ENCODE measurements around the gene SPATA2L. TPM values are rescaled to one million over a fixed set of nuclear protein-coding genes. Genes with fewer than 3 reads are reported as not detected.
"Not testable (repeated sequence)": the region's sequence is repeated elsewhere in the genome, so short reads cannot be mapped to it uniquely, and the experiment has no call there.

SPATA2L gene
- total RNA-seq, 1 donor from 2014 or later = 18.6 TPM

DNA sequence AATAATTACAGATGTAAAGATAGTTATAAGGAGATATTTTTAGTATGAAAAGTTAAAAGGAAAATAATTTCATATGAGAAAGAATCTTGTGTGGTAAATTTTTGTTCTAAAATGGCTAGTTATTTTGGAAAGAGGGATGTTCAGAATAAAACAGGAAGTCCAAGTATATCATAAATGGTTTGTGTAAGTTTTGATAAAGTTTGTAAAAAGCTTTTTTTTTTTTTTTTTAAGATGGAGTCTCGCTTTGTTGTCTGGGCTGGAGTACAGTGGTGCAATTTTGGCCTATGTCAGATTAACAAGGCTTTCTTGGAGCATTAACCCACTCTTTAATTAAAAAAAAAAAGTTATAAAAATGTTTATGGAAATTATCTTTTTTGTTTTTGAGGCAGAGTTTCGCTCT is 23.2 kb downstream of the SPATA2L start:
- H3K9me3 Mint-ChIP-seq (ENCODE audit: unreplicated experiment) = peaks cover 4% of the 10 kb centered on the region
- TF ChIP-seq, protein P1, sequence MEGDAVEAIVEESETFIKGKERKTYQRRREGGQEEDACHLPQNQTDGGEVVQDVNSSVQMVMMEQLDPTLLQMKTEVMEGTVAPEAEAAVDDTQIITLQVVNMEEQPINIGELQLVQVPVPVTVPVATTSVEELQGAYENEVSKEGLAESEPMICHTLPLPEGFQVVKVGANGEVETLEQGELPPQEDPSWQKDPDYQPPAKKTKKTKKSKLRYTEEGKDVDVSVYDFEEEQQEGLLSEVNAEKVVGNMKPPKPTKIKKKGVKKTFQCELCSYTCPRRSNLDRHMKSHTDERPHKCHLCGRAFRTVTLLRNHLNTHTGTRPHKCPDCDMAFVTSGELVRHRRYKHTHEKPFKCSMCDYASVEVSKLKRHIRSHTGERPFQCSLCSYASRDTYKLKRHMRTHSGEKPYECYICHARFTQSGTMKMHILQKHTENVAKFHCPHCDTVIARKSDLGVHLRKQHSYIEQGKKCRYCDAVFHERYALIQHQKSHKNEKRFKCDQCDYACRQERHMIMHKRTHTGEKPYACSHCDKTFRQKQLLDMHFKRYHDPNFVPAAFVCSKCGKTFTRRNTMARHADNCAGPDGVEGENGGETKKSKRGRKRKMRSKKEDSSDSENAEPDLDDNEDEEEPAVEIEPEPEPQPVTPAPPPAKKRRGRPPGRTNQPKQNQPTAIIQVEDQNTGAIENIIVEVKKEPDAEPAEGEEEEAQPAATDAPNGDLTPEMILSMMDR (IDR thresholded peaks at IDR 0.05; ENCODE audit: partially characterized antibody, unreplicated experiment) = no peak
- no peaks in the 10 kb centered on the region for H3K4me1 Mint-ChIP-seq (ENCODE audit: low read depth, unreplicated experiment)
- peaks cover 10% of the 10 kb centered on the region for H3K36me3 Mint-ChIP-seq (ENCODE audit: unreplicated experiment)
- DNase-seq = no peak
- no peak overlapping the region for H3K4me3 Mint-ChIP-seq (ENCODE audit: unreplicated experiment)
- no peak overlapping the region for H3K27ac Mint-ChIP-seq (ENCODE audit: unreplicated experiment)
- H3K27me3 Mint-ChIP-seq (ENCODE audit: unreplicated experiment) = no peaks in the 10 kb centered on the region

DNA sequence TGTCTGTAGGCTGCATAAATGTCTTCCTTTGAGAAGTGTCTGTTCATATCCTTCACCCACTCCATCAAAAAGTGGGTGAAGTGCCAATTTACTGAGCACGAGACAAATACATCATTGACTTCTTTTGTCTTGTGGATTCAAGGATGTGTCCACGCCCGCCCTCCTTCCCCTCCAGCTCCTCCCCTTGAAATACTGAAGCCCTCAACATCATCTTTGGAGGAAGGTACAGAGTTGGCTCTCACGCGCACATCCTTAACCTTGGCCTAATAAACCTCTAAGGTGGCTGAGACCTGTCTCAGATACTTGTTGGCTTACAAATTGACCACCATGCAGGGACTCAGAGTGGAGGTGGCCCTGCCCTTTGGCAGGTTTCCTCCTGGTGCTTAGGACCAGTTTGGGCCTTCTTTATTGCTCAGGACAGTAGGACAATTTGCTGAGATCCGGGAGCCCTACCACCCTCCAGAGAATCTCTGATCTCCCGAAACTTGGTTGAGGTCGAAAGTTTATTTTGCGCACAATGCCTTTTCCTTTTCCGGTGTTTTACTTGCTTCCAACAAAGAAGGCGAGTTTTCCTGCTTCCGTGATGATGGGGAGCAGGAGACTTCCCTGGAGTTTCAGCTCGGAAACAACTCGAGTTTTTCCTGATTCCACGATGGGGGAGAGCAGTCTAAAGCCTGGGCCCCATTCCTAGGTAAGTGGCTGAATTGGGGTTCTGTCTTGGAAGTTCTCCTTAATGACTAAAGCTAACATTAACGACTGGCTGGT is 29.1 kb downstream of the SPATA2L start:
- Mint-ChIP-seq H3K36me3 (ENCODE audit: unreplicated experiment) (peaks cover 14% of the 10 kb centered on the region), H3K27me3 (ENCODE audit: unreplicated experiment) (no peaks in the 10 kb centered on the region), H3K4me3 (ENCODE audit: unreplicated experiment) (no peak overlapping the region), H3K9me3 (ENCODE audit: unreplicated experiment) (peaks cover 4% of the 10 kb centered on the region), H3K4me1 (ENCODE audit: low read depth, unreplicated experiment) (no peaks in the 10 kb centered on the region), H3K27ac (ENCODE audit: unreplicated experiment) (no peak overlapping the region)
- TF ChIP-seq, protein P1 (IDR thresholded peaks at IDR 0.05; ENCODE audit: partially characterized antibody, unreplicated experiment) = no peak
- no peak for DNase-seq

DNA sequence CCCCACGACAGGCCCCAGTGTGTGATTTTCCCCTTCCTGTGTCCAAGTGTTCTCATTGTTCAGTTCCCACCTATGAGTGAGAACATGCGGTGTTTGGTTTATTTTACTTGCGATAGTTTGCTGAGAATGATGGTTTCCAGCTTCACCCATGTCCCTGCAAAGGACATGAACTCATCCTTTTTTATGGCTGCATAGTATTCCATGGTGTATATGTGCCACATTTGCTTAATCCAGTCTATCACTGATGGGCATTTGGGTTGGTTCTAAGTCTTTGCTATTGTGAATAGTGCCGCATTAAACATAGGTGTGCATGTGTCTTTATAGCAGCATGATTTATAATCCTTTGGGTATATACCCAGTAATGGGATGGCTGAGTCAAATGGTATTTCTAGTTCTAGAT is 29.9 kb downstream of the SPATA2L start:
- DNase-seq; H3K4me1 Mint-ChIP-seq (ENCODE audit: low read depth, unreplicated experiment); H3K27me3 Mint-ChIP-seq (ENCODE audit: unreplicated experiment); H3K27ac Mint-ChIP-seq (ENCODE audit: unreplicated experiment); H3K4me3 Mint-ChIP-seq (ENCODE audit: unreplicated experiment); H3K9me3 Mint-ChIP-seq (ENCODE audit: unreplicated experiment): not testable (repeated sequence)
- peaks cover 16% of the 10 kb centered on the region for H3K36me3 Mint-ChIP-seq (ENCODE audit: unreplicated experiment)

DNA sequence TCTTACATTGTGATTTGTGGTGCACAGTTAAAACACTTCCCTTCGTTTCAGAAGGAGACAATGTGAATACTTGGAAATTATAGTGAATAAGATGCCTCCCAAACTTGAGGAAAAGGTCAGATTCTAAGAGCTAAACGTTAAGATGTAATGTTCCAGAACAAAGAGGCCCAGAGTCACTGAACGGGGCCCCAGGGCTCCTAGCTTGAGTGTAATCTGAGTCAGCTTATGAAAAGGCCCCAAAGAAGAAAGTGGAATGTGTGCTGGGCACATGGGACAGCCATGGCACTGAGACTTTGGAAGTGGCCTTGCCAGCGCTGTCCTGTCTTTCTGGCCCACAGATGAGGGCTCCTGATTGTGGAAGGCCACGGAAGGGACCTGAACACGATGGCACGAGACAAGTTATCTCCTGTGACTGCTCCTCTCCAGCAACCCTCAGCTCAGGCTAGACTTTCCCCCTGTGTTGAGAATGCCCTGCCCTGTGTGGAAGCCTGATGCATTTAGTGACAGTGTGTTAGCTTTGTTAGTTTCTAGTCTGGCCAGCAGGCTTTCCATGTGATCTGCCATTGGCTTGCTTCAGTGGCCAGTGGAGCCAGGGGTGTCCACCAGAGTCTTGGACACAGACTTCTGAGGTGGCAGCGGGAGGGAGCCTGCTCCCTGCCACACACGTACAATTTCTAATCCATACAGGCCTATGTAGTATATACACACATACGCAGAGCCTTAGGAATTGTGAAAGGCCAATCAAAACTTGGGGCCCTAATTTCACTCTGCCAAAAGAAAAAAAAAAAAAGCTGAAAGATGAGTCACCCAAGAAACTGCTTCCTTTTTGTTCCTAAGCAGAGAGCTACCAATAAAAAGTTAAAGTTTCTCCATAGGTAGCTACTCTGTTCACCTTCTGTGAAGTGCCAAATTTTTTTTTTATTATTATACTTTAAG is 30.7 kb downstream of the SPATA2L start:
- no peak for DNase-seq
- Mint-ChIP-seq H3K36me3 (ENCODE audit: unreplicated experiment) (peaks cover 20% of the 10 kb centered on the region), H3K27ac (ENCODE audit: unreplicated experiment) (no peak overlapping the region), H3K9me3 (ENCODE audit: unreplicated experiment) (peaks cover 7% of the 10 kb centered on the region), H3K4me1 (ENCODE audit: low read depth, unreplicated experiment) (no peaks in the 10 kb centered on the region), H3K27me3 (ENCODE audit: unreplicated experiment) (no peaks in the 10 kb centered on the region), H3K4me3 (ENCODE audit: unreplicated experiment) (no peak overlapping the region)
- TF ChIP-seq, protein P1 (IDR thresholded peaks at IDR 0.05; ENCODE audit: partially characterized antibody, unreplicated experiment) = no peak

DNA sequence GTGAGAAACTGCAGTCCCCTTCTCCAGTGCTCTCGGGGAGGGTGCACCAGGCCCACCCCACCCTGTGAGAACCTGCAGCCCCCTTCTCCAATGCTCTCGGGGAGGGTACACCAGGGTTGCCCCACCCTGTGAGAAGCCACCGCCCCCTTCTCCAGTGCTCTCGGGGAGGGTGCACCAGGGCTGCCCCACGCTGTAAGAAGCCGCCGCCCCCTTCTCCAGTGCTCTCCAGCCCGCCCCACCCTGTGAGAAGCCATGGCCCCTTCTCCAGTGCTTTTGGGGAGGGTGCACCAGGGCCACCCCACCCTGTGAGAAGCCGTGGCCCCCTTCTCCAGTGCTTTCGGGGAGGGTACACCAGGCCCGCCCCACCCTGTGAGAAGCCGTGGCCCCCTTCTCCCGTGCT is 31.8 kb downstream of the SPATA2L start:
- Mint-ChIP-seq H3K36me3 (ENCODE audit: unreplicated experiment) (peaks cover 17% of the 10 kb centered on the region), H3K27ac (ENCODE audit: unreplicated experiment) (no peak overlapping the region), H3K4me3 (ENCODE audit: unreplicated experiment) (no peak overlapping the region), H3K9me3 (ENCODE audit: unreplicated experiment) (peaks cover 7% of the 10 kb centered on the region), H3K27me3 (ENCODE audit: unreplicated experiment) (no peaks in the 10 kb centered on the region), H3K4me1 (ENCODE audit: low read depth, unreplicated experiment) (no peaks in the 10 kb centered on the region)
- TF ChIP-seq, protein P1 (IDR thresholded peaks at IDR 0.05; ENCODE audit: partially characterized antibody, unreplicated experiment) = no peak
- DNase-seq = no peak

Measured in glutamatergic neuron (in vitro differentiated cells).